Activated CD8-positive, alpha-beta T cell treated with anti-CD3 and anti-CD28 coated beads, Interleukin-2, amount 10 ng/mL, durations not matched to agents 7 days and 5 days (primary cell): ENCODE measurements around the gene ARHGEF3. TPM values are rescaled to one million over a fixed set of nuclear protein-coding genes. Genes with fewer than 3 reads are reported as not detected.
A peak's percentile ranks its signal among the peaks of the same experiment; 100 is the strongest.

Experiments used
- ATAC-seq: fragments of 150-1000 bp; cut with Tn5 transposase; one replicate; pipeline ENCODE4 v1.10.0; 2021; ENCODE audit warnings: moderate library complexity
- CTCF ChIA-PET: fragments of 350-600 bp; sonication (Branson Sonifier 250); formaldehyde crosslinking; loops from one replicate; lab custom pipeline; 2021; ENCODE audit warnings: antibody characterized with exemption; lab: Charles Lee
- POLR2A ChIA-PET: fragments of 350-600 bp; sonication (Branson Sonifier 250); formaldehyde crosslinking; loops from one replicate; lab custom pipeline; 2021; ENCODE audit warnings: antibody characterized with exemption; lab: Charles Lee
- DNase-seq: peaks from one replicate; pipeline ENCODE4 v3.0.0-alpha.2; 2020
- H3K27ac Mint-ChIP-seq: one replicate; pipeline ENCODE4 v1.8.0; 2021; ENCODE audit warnings: mild to moderate bottlenecking, mixed read lengths
- H3K27me3 Mint-ChIP-seq: one replicate; pipeline ENCODE4 v1.8.0; 2021; ENCODE audit warnings: low read depth, mixed read lengths
- H3K36me3 Mint-ChIP-seq: one replicate; pipeline ENCODE4 v1.8.0; 2021; ENCODE audit warnings: low read depth, mixed read lengths
- H3K4me1 Mint-ChIP-seq: one replicate; pipeline ENCODE4 v1.8.0; 2021; ENCODE audit warnings: low read depth, mixed read lengths
- H3K4me3 Mint-ChIP-seq: one replicate; pipeline ENCODE4 v1.8.0; 2021; ENCODE audit warnings: mild to moderate bottlenecking, mixed read lengths
- H3K9me3 Mint-ChIP-seq: one replicate; pipeline ENCODE4 v1.8.0; 2022; ENCODE audit warnings: mixed read lengths; ENCODE audit not compliant: insufficient read depth
- total RNA-seq, 2 experiments: library from RNA; stranded (reverse); gene quantifications; one replicate each; pipeline ENCODE4 v1.2.3, GENCODE V29; 2021

Gene ARHGEF3
- total RNA-seq, 2 experiments from 2014 or later = 94.6 to 101 TPM

- peaks cover 10% of the 10 kb centered on the region for H3K36me3 Mint-ChIP-seq
- peaks cover 14% of the 10 kb centered on the region for H3K4me1 Mint-ChIP-seq
- ChIA-PET POLR2A (no interaction called here), CTCF (no interaction called here)
- no peaks in the 10 kb centered on the region for H3K9me3 Mint-ChIP-seq
- H3K27me3 Mint-ChIP-seq = no peaks in the 10 kb centered on the region
- H3K4me3 Mint-ChIP-seq = no peak overlapping the region
- no peak for ATAC-seq
- DNase-seq = no peak
- H3K27ac Mint-ChIP-seq = no peak overlapping the region
Observed at GRCh38 chr3:56833022-56833421, 31.3 kb upstream of the ARHGEF3 start.

DNA sequence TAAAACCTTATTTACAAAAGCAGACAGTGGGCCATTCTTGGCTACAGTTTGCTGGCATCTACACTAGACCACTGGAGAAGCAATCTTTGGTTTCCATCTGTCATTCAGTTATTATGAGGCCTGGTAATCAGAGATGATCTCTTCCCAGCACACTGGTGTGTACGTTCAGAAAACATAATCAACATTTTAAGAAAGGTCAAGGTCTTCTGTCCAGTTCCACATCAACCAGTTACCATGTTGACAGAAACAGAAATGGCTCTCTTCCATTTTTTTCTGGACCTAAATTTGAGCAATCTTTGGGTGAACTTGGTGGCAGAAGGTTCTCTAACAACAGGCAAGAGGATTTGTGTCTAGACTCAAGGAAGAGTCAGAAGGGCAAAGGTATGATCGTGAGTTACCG lies 29.8 kb upstream of the ARHGEF3 start:
- Mint-ChIP-seq H3K27me3 (no peaks in the 10 kb centered on the region), H3K9me3 (no peaks in the 10 kb centered on the region), H3K4me1 (peaks cover 14% of the 10 kb centered on the region), H3K27ac (no peak overlapping the region), H3K4me3 (no peak overlapping the region), H3K36me3 (peaks cover 6% of the 10 kb centered on the region)
- POLR2A ChIA-PET = no interaction called here
- DNase-seq = no peak
- CTCF ChIA-PET = no interaction called here
- ATAC-seq = no peak

DNA sequence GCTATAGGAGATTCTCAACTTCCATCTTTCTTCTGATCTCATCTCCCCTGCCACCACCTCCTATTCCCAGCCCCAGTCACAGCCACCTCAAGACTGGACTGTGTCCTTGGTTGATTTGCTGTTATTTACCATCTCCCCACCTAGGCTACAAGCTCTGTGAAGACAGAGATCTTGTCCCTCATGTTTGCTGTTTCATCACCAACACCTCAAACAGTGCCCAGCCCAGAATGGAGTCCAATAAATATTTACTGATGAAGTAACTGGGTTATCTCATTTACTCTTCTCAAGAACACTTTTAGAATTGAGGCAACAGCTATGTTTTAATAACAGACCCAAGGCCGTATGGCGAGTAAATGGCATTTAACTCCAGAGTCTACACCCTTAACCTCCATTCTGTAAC lies 29.1 kb upstream of the ARHGEF3 start:
- no peak overlapping the region for H3K27ac Mint-ChIP-seq
- peaks cover 18% of the 10 kb centered on the region for H3K4me1 Mint-ChIP-seq
- H3K9me3 Mint-ChIP-seq = no peaks in the 10 kb centered on the region
- H3K36me3 Mint-ChIP-seq = peaks cover 3% of the 10 kb centered on the region
- ATAC-seq = no peak
- no peak for DNase-seq
- POLR2A ChIA-PET = no interaction called here
- no peak overlapping the region for H3K4me3 Mint-ChIP-seq
- H3K27me3 Mint-ChIP-seq = no peaks in the 10 kb centered on the region
- CTCF ChIA-PET = no interaction called here

DNA sequence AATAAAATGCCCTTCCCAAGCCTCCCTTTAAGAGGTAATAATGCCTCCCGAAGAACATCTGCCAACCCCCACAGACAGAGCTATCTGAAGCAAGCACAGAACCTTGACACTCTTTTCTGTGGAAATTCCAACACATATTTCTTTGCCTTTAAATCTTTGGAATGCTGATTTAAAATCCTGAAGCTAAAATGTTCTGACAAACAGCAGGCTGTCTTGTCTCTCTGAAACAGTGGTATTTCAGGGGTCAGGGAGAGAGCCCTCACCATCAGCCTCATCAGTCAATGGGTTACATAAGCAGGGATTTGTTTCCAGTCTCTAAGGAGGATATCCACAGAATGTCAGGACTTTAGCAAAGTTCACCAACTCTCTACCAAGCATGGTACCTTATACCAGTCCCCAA lies 27.8 kb upstream of the ARHGEF3 start:
- no peak for DNase-seq
- Mint-ChIP-seq H3K9me3 (no peaks in the 10 kb centered on the region), H3K36me3 (peaks cover 3% of the 10 kb centered on the region), H3K4me1 (peaks cover 32% of the 10 kb centered on the region), H3K4me3 (no peak overlapping the region), H3K27me3 (no peaks in the 10 kb centered on the region), H3K27ac (no peak overlapping the region)
- CTCF ChIA-PET = interaction anchor here (1.6 kb wide), 1 partner anchor 166 kb away, joined by 3 read pairs; no protein-coding TSS in a partner anchor
- ATAC-seq = no peak
- POLR2A ChIA-PET = no interaction called here

DNA sequence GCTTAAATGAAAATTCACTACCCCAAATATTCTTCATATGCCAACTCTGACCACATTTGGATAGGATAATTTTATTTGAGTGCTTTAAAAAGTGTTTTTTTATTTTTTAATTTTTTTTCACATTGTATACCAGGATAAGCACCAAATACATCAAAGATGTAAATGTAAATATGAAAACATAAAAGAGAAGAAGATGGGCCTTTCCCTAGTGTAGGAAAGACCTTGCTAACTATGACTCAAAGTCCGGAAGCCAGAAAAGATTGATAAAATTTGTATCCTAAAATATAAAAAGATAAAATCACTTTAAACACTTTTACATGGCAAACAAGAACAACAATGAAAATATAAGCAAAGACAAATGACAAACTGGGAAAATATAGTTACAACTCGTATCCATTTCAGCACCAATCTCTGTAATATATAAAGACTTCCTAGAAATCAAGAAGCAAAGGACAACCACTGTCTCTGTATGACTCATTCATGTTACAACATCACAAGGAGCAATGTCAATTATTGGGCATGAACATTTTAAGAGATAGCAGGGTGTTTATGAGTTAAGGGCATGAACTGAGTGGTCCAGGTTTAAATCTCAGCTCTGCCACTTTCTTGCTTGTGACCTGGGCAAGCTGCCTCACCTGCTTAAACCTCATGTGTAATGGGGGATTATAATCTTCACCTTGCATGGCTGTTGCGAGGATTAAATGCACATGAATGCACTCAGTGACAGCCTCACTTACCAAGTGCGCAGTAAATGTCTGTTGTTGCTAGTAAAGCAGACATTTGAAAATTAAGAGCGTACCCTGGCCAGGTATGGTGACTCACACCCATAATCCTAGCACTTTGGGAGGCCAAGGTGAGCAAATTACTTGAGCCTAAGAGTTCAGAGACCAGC lies 25.3 kb upstream of the ARHGEF3 start:
- no peak for ATAC-seq
- ChIA-PET CTCF (interaction anchor here (0.8 to 4.7 kb wide), 6 partner anchors 14 to 161 kb away, joined by 3 to 34 read pairs (median 4); partner anchors contain the start of gene ARHGEF3), POLR2A (interaction anchor here (0.8 kb wide), 1 partner anchor 17 kb away, joined by 3 read pairs; no protein-coding TSS in a partner anchor)
- Mint-ChIP-seq H3K27ac (no peak overlapping the region), H3K4me3 (no peak overlapping the region), H3K36me3 (peaks cover 3% of the 10 kb centered on the region), H3K27me3 (no peaks in the 10 kb centered on the region), H3K4me1 (peaks cover 47% of the 10 kb centered on the region), H3K9me3 (no peaks in the 10 kb centered on the region)
- DNase-seq = no peak

DNA sequence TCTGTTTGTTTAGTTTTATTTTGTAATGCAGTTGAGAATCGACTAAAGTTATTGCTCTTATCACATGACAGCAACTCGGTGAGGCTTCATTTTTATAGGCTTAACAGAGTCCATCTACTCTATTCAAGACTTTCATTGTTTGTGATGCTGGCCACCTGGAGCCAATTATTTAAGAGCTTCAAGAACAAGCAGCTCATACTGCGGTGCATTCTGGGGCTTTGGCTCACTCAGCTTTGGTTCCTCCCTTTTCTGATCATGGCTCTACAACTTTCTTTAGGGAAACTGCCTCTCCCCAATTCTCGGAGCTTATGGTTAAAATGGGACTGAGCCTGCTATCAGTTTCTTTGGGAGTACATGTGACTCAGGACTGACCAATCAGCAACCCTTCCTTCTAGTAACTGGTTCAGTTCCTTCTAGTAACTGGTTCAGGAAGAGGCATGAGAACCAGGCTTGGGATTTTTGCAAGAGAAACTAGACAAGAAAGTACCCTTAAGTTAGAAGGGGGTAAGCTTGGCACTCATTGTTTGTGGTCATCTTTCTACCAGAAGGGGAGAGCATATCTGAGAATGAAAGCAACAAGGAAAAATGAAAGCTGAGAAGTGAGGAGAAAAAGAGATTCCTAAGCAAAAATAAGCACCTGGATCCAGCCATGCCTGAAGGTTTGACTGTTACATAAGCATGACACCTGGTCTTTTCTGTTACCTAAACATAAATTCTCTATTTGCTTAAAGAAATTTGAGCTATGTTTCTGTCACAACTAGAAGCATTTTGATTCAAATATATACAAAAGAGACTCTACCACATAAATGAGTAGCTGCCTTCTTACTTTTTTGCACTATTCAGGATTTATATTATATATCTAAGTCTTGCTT lies 24.1 kb upstream of the ARHGEF3 start:
- DNase-seq (no peak), ATAC-seq (no peak)
- no peak overlapping the region for H3K27ac Mint-ChIP-seq
- ChIA-PET CTCF (interaction anchor here (0.6 to 4.7 kb wide), 15 partner anchors 9 to 535 kb away, joined by 3 to 34 read pairs (median 3); partner anchors contain the start of gene ARHGEF3), POLR2A (interaction anchor here (2.1 kb wide), 1 partner anchor 90 kb away, joined by 7 read pairs; no protein-coding TSS in a partner anchor)
- H3K36me3 Mint-ChIP-seq = peaks cover 2% of the 10 kb centered on the region
- H3K4me1 Mint-ChIP-seq = peaks cover 47% of the 10 kb centered on the region
- H3K4me3 Mint-ChIP-seq = no peak overlapping the region
- no peaks in the 10 kb centered on the region for H3K27me3 Mint-ChIP-seq
- H3K9me3 Mint-ChIP-seq = no peaks in the 10 kb centered on the region

DNA sequence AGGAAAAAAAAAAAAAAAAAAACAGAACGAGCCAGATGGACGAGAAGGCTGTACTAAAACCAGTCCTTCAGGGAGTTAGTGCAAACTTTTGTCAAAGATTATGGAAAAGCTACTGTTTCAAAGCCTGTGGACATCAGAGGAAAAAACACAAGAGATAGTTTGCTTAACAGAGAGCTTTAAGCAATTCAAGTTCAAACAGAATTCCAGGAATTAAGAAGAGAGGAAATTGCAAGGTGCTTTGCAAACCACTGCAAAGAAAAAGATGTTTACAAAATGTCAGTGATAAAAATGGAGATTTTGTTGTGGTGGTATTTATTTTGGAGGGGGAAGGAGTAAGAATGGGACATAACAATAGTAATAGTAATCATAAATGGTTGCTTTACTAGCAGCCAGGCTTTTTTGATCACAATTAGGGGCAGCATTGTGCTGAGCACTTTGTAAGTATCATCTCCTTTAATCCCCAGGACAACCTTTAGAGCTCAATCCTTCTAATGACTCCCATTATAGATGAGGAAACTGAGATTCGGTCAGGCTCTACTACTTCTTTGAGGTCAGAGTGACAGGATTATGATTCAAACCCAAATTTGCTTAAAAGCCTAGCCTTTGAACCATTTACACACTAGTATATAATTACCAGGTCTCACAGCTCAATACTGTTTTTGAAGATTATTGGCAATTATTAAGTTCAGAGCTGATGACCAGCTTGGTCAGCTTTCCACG lies 22.4 kb upstream of the ARHGEF3 start:
- CTCF ChIA-PET = interaction anchor here (1.0 to 4.7 kb wide), 10 partner anchors 9 to 164 kb away, joined by 3 to 34 read pairs (median 4); partner anchors contain the start of gene ARHGEF3
- peak overlapping the region; percentile 56 for H3K27ac Mint-ChIP-seq
- no peak for ATAC-seq

DNA sequence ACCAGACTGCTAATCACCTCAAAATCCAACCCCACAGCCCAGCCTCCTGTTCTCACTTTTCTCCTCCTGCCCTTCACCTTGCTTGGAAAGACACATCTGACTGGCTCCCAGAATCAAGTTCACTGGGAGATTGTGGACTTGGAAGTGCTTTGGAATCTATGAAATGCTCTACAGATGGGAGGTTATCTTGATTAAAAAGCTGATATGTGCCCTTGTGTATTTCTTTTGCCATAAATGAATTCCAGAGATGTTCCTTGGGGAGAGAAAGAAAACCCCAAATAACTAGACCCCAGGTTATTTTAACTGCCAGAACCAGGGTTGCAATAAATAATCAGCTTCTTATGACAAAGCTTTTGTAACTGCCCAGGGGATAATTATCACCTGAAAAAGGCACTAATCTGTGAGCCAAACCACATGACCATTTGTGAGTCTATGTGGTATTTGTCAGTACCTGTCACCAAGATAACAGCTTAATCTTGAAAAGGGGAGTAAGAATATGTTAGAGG lies 21.7 kb upstream of the ARHGEF3 start:
- H3K4me3 Mint-ChIP-seq = peak overlapping the region; percentile 10
- no peaks in the 10 kb centered on the region for H3K9me3 Mint-ChIP-seq
- no peaks in the 10 kb centered on the region for H3K27me3 Mint-ChIP-seq
- no peak for ATAC-seq
- ChIA-PET CTCF (interaction anchor here (1.1 to 4.7 kb wide), 7 partner anchors 8 to 165 kb away, joined by 3 to 34 read pairs (median 5); partner anchors contain the start of gene ARHGEF3), POLR2A (interaction anchor here (0.7 to 2.1 kb wide), 2 partner anchors 22 to 93 kb away, joined by 3 to 7 read pairs; partner anchors contain the start of gene ARHGEF3)
- peaks cover 50% of the 10 kb centered on the region for H3K4me1 Mint-ChIP-seq
- peaks cover 11% of the 10 kb centered on the region for H3K36me3 Mint-ChIP-seq
- no peak for DNase-seq
- H3K27ac Mint-ChIP-seq = peak overlapping the region; percentile 56

More for the DNA sequence above, 22.4 kb upstream of the ARHGEF3 start:
- Mint-ChIP-seq H3K9me3 (no peaks in the 10 kb centered on the region), H3K4me3 (peak overlapping the region; percentile 10), H3K36me3 (peaks cover 10% of the 10 kb centered on the region), H3K27me3 (no peaks in the 10 kb centered on the region), H3K4me1 (peaks cover 49% of the 10 kb centered on the region)
- no peak for DNase-seq
- POLR2A ChIA-PET = interaction anchor here (0.7 to 2.1 kb wide), 4 partner anchors 23 to 92 kb away, joined by 3 to 7 read pairs (median 3); partner anchors contain the start of gene ARHGEF3

- no peaks in the 10 kb centered on the region for H3K9me3 Mint-ChIP-seq
- peaks cover 55% of the 10 kb centered on the region for H3K4me1 Mint-ChIP-seq
- H3K4me3 Mint-ChIP-seq = no peak overlapping the region
- H3K27ac Mint-ChIP-seq = no peak overlapping the region
- H3K36me3 Mint-ChIP-seq = peaks cover 11% of the 10 kb centered on the region
- ChIA-PET CTCF (interaction anchor here (1.4 kb wide), 1 partner anchor 14 kb away, joined by 3 read pairs; no protein-coding TSS in a partner anchor), POLR2A (no interaction called here)
- H3K27me3 Mint-ChIP-seq = no peaks in the 10 kb centered on the region
- no peak for DNase-seq
- ATAC-seq = no peak
Observed at GRCh38 chr3:56822501-56822900, 20.8 kb upstream of the ARHGEF3 start.

DNA sequence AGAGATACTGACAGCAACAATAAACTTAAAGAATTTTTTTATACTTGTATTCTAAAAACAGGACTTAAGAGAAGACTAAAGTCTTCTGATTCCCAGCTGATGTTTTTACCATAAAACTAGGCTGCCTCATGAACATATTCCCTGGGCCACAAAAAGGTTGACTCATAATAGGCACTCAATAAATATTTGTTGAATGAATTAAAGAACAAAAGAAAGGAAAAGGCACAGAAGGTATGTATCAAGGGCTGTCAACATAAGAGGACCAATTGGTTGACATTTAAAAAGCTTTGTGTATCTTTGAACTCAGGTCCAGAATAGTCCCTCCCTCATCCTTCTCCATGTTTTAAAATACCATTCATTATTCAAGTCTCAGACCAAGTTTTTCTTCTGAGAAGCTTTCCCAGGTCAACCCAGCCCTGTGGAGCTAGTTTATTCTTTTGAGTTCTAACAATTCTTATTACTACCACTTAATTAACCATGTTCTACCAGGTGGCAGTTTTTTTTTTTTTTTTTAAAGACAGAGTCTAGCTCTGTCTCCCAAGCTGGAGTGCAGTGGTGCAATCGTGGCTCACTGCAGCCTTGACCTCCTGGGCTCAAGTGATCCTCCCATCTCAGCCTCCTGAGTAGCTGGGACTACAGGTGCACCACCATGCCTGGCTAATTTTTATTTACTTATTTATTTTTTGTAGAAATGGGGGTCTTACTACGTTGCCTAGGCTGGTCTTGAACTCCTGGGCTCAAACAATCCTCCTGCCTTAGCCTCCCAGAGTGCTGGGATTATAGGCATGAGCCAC lies 17.5 kb upstream of the ARHGEF3 start:
- Mint-ChIP-seq H3K36me3 (peaks cover 17% of the 10 kb centered on the region), H3K27me3 (no peaks in the 10 kb centered on the region), H3K9me3 (no peaks in the 10 kb centered on the region), H3K4me3 (no peak overlapping the region), H3K27ac (no peak overlapping the region), H3K4me1 (peaks cover 39% of the 10 kb centered on the region)
- ATAC-seq (no peak), DNase-seq (no peak)
- ChIA-PET CTCF (interaction anchor here (0.8 to 4.6 kb wide), 6 partner anchors 18 to 177 kb away, joined by 3 to 27 read pairs (median 5); partner anchors contain the start of gene ARHGEF3), POLR2A (interaction anchor here (0.6 to 1.9 kb wide), 4 partner anchors 18 to 511 kb away, joined by 3 to 5 read pairs (median 4); partner anchors contain the start of gene TASOR)
